Measurements from ENCODE around the gene GPLD1.
A peak's percentile ranks its signal among the peaks of the same experiment; 100 is the strongest.

The GPLD1 gene

DNA sequence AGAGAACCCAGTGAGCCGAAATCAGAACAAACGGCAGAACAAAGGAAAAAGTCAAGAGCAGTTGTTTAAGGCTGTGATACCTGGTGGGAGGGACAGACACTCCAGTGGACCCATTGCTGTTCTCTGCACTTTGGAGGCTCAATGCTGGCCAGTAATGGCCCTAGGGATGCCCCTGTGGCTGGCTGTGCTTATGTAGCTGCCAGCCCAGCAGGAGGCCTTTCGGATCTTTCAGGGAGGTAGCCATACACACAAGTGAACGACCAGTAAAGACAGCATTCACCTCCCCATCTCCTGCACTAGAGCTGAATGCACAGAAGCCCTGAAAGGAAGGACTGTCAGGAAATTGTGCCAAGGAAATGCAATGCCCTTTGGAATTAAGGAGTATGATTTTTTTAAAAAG is 34.3 kb downstream of the GPLD1 start:
- DNase-seq (ENCODE audit: low read depth in 3 of 3): no peak

DNA sequence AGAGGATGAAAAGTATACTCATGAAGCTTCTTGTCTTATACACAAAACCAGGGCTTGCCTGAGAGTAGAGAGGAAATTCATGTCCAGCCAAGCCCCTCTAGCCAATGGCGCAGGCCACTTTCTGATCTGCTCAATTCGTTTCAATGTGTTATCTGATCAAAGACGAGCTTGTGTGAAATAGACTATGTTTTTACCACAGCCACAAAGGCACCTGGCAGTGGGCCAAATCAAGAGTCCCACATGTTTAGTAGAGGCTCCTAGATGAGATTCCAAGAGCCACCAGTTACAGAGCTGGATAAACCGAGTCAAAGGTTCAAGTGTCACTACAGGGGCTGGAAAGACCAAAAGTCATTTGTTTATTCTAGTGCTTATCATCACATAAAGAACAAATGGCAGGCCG is 34.9 kb downstream of the GPLD1 start:
- DNase-seq (ENCODE audit: low read depth in 3 of 3): no peak

DNA sequence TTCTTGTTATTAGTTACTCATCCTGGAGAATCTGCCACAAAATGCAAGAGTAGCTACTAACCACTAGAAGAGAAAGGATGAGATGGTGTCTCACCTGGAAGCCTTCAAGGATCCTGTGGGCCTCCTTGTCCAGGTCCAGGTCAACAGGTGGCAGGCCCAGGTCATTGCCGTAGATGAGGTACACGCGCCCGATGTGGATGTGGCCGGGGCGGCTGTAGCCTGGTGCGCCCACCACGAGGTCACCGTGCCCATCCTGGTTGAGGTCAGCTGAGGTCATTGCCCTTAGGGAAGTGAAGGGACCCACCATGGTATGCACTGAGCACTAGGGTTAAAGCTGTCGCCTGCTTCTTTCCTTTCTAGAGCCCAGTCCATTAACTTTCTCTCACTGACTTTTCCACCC is 35.5 kb downstream of the GPLD1 start:
- no peak for DNase-seq (ENCODE audit: low read depth in 3 of 3)

DNA sequence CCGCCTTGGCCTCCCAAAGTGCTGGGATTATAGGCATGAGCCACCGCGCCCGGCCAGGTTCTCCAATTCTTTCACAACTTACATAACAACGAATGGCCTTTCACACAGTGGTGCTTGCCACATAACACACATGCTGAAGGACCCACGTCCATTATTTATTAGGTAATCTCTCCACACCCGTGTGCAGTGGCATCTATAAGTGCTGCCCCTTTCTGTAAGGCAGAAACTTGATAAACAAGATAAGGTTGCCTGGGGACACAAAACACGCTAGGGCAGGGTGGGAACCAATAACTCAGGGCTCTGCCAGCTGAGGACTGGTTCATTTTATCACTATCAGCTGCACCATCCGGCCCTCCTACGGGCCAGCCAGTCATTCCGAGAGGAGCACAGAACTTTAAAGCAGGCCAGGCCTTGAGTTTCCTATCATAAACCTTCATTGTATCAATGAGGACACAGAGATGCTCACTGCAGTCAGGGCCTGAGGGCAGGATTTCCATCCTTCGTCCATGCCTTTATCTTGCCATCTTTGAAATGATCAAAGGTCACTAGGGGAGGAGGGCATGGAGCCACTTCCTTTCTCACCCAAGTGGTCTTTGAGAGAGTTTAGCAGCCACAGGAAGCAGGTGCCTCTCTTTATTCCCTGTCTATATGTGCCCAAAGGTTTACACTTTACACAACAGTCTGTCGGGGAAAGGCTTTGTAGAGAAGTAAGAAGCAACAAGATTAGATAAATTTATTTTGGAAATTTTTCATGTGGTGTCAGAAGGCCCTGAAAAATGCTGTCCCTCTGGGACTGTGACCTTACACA is 37.6 kb downstream of the GPLD1 start:
- DNase-seq (ENCODE audit: low read depth in 3 of 3): no peak

DNA sequence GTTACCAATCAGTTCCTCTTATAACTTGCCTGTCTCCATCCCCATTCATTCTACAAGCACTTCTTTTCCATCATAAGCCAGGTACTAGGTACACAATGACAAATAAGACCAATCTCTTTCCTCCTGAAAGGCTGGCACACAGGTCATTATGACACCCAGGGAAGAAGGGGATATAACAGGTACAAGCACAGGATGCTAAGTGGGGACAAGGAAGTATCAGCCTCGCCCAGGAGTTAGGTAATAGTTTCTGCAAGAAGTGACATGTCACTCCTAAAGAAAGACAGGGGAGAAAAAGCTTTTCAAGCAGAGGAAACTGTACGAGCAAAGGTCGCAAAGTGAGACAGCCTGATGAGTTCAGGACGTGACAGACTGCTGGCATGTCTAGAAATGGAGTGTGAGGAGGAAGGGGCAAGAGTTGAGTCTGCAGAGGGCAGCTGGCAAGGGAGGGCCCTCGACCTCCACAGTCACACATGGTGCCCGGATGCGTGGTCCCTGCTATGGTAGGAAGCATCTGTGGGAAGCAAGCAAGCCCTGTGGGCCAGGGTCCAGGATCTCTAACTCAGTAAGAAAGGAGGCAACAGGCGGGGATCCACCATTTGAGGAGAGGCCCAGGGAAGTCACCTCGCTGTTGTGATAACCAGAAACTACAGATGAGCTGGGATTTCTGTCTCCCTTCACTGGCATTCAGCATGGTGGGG is 40.4 kb downstream of the GPLD1 start:
- no peak for DNase-seq (ENCODE audit: low read depth in 3 of 3)

DNA sequence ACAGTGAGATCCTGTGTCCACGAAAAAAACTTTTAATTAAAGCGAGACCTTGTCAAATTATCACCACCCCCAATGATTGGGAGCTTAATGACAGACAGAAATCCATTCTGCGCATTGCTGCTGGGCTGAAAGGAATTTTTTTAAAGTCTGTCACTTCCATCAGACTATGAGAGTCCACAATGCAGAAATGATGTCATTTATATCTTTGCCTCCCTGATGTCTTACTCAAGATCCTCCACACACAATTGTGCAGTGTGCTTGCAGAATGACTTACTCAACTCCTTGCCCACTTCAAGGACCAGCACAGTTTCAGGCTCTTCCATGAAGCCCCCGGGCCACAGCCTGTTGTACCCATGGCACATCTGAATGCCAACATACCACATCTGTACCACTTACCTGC is 41.0 kb downstream of the GPLD1 start:
- no peak for DNase-seq (ENCODE audit: low read depth in 3 of 3)

DNA sequence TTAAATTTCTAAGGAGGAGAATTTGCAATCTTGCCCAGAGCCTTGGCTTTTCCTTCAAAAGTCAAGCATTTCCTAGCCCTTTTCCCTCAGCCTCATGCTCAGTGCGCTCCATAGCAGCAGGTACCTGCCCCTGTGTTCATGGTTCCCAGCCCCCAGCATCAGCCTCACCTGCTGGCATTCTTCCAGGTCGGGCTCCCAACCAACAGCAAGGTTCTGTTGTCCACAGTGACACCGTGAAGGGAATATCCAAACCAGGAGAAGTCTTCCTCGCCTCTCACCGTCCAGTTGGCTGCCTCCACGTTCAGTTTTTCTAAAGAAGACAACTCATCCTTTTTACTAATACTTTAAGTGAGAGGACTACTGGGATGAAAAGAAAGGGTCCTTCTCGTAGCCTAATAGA is 42.7 kb downstream of the GPLD1 start:
- DNase-seq (ENCODE audit: low read depth in 3 of 3): no peak

DNA sequence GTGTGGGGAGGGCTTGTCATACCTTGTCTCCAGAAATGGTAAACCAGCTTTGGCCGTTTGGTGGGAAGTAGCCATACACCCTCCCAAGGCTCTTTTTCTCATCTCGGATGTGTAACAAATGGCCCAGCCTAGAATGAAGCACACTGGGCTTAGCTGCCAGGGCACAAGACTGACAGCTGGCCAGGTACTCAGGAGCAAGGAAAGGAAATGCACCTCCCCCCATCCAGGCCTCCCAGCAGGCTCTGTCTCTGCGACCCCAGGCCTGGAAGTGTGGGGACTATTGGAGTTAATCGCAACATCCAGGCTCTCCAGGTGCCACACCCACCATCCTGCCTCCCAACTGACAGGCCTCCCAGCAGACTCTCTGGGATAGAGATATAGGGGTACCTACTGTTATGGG is 43.7 kb downstream of the GPLD1 start:
- DNase-seq (ENCODE audit: low read depth in 3 of 3): no peak

DNA sequence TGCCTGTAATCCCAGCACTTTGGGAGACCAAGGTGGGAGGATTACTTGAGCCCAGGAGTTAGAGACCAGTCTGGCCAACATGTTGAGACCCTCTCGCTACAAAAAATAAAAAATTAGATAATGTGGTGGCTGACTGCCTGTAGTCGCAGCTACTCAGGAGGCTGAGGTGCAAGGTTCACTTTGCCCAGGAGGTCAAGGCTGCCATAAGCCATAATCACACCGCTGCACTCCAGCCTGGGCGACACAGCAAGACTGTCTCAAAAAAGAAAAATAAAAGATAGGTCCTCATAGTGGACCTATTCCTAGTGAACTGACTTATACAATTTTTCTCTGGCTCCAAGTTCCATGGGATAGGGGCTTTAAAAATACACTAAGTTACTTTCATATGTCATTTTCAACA is 44.8 kb downstream of the GPLD1 start:
- DNase-seq (ENCODE audit: low read depth in 3 of 3): no peak

DNA sequence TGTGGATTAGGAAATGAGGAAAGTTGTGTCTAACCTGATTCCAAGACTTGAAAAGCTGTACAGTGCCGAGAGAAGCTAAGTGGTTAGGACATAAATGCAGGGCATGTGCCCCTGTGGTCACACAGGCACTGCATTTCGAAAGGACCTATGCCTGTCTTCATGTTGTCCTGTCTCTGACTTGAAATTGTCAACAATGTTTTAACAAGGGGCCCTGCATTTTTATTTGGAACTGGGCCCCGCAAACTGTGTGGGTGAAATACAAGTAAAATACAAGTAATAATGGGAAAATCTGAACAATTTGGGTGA is 47.8 kb downstream of the GPLD1 start:
- no peak for DNase-seq (ENCODE audit: low read depth in 3 of 3)

DNA sequence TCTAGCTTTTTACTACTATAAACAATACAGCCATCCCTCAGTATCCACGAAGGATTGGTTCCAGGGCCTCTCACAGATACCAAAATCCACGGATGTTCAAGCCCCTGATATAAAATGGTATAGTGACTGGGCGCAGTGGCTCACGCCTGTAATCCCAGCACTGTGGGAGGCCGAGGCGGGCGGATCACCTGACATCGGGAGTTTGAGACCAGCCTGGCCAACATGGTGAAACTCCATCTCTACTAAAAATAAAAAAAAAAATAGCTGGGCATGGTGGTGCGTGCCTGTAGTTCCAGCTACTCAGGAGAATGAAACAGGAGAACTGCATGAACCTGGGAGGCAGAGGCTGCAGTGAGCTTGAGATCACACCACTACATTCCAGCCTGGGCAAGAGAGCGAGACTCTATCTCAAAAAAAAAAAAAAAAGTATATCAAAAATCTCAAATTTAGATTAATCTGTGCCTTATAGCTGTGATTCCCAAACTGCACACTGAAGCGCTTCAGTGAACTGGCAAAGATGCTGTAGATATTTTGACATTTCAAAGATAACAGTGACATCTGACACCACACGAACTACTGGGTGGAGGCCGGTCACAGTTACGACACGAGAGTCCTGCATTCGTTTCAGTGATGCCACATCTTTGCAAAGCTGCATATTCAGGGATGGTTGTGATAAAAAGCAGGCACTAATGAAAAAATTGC is 48.3 kb downstream of the GPLD1 start:
- no peak for DNase-seq (ENCODE audit: low read depth in 3 of 3)

DNA sequence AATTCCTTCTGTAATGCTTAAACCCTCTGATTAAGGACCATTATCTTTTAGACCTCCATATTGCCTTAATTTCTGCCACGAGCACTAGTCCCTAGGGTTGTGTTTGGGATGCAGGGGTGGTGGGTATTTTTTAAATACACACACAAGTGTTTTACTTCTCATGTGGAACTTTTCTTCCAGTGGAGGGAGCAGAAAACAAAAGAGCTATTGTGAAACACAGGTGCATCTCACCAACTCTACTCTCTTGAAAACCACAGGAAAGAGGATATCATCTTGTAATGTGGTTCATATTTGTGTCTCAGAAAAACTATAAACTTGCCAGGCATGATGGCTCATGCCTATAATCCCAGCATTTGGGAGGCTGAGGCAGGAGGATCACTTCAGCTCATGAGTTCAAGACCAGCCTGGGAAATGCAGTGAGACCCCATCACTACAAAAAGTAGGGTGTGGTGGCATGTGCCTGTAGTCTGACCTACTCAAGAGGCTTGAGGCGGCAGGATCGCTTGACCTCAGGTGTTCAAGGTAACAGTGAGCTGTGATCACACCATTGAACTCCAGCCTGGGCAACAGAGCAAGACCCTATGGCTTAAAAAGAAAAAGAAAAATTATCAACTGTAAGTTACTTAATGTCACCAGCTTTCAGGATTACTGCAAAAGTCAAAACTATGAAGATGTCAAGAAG is 49.4 kb downstream of the GPLD1 start:
- DNase-seq (ENCODE audit: low read depth in 3 of 3): no peak

DNA sequence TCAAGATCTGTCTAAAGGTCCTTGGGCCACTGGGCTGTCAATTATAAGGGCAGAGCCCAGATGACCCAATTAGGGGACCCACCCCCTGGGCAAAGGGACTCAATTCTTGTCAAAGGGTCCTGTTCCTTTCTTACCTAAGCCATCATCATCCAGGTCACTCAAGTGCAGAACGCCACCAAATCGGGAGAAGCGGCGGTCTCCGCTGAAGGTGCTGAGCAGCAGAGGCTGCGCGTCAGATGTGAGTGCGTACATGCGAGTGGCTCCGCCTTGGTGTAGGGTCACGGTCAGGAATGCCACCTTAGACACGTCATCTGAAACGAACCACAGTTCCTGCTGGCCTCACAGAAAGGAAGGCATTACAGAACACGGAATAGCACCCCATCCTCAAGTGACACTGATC is 52.4 kb downstream of the GPLD1 start:
- DNase-seq (ENCODE audit: low read depth in 3 of 3): no peak

DNA sequence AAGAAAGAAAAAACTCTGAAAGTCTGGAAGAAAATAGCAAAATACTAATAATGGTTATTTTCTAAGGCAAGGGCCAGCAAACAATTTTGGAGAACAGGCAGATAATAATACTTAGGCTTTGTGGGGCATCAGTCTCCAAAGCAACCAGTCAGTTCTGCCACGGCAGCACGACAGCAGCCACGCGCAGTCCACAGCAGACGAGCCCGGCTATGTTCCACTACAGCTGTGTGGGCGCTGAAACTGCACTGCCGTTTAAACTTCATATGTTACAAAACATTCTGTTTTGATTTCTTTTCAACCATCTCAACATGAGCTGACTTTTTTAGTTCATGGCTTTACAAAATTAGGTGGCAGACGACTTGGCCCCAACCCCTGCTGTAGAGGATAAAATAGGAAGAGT is 56.8 kb downstream of the GPLD1 start:
- no peak for DNase-seq (ENCODE audit: low read depth in 3 of 3)

DNA sequence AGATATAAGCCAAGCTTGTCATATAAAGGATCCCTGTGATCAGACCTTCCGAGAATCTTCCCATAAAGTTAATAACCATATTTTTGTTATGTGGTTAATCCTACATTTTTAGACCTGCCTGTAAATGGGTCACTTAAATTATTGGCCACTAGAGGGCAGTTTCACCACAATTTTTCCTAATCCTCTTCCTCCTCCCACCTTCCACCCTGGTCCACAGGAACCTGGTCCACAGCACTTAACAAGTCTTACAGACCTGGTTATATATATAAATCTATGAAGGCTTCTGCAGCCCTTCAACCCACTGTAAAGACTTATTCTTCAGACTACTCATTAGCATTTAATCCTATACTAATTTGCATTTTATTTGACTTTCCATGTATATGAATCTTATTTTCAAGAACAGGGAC is 58.3 kb downstream of the GPLD1 start:
- peak in 2 of 3 donors; percentile 11 to 19 for DNase-seq (ENCODE audit: low read depth in 3 of 3)

DNA sequence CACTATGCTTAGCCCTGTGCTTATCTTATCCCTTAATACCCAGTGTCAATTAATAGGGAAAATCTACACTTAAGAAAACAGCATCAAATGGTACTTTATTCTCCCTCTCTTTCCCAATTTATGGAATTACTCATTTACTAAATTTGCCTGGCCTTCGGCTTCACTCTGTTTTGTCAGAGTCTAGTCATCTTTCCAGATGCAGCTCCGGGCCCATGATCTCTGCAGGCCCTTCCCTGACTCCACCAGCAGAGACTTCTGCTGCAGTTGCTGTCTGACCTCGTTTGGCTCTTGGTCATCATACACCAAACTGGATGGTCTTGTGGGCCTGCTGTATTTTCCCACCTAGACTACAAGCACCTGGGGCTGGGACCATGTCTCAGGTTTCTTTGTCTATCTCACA is 59.3 kb downstream of the GPLD1 start:
- DNase-seq (ENCODE audit: low read depth in 3 of 3): no peak

DNA sequence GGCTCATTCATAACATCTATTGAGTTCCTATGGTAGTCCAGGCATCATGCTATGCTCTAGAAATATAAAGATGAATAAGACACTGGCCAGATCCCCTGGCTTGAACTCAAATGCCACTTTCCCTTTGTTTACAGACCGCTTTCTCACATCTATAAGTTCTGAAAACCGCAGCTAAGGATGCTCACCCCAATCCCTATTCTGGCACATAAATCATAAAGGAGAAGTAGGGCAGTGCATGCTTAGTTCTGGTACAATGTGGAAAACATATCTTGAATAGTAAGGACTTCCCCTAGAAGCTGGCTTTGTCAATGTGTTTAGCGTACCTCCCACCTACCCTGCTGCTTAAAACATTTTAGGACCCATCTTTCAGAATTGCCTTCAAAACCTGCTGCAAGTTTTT is 60.2 kb downstream of the GPLD1 start:
- DNase-seq (ENCODE audit: low read depth in 3 of 3): no peak

DNA sequence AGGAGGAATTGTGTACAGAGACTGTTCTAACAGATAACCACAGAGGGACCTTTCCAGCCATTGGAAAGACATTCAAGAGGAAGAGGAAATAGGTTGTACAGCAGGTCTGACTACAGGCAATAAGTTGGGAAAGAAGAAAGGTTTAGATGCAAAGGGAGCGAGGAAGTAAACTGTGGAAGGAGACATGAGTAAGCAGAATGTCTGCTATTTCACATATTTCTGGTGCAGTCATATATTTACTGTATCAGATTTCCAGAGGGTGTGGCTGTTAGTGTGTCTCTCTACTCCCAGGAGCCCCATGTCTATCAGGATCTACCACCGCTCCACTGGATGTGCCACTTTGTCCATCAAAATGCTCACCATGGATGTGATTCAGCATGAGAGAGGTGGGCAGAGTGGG is 60.8 kb downstream of the GPLD1 start:
- no peak for DNase-seq (ENCODE audit: low read depth in 3 of 3)

DNA sequence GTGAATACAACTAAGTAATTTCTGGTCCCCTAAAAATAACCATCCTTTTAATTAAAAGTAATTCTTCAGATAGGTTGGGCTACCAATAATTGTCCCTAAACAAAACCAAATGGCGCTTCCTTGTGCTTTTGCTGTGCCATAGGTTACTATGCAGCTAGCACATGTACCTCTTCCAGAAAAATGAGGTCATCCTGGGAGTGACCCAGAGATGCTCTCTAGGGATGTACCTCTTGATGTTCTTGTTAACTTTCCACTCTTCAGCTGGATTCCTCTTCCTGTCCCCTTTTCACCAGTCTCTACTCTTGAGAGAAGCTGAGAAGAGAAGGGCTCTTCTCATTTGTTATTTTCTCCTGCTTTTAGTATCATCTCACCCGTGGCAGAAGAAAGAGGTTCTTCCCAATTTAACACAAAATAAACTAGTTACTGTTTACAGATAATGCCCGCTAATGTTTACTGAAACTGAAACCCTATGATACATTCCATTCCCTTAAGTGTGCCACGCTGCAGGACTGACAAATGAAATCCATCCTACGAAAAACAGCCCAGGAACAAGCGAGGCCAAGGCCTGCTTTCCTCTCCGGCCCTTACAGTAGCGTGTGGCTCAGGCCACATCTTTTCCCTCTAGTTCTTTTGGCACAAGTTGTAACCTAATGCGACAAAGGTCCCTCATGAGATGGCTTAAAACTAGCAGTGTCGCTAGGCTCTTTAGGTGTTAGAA is 62.5 kb downstream of the GPLD1 start:
- DNase-seq (ENCODE audit: low read depth in 3 of 3): no peak

DNA sequence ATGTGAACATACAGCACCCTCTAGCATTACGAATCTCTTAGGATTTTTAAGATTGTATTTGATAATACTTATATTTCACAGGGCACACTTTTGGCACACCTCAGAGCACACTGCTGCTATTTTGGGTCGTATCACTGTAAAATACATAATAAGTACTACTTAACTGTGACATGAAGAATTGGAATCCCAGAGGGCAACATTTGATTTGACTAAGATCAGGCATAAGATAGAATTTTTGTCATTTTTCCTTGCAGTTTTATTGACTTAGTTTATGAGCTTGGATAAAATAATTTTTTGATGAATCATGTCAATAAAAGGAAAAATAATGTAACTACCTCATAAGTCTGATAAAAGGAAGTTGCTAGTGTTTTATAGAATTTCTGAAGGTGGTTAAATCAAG is 64.3 kb downstream of the GPLD1 start:
- no peak for DNase-seq (ENCODE audit: low read depth in 3 of 3)

DNA sequence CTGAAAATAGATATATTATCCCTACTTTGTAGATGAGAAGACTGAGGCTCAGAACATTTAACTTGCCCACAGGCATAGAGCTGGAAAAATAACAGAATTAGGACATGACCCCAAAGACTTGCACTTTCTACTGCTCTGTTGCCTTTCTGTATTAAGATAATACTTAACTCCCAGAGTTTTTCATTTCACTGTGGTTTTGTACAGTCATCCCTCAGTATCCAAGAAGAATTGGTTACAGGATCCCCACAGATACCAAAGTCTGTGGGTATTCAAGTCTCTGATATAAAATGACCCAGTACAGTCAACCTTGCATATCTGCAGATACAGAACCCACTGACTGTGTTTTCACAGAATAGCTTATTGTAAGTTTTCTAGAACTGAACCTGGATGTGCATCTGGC is 69.9 kb downstream of the GPLD1 start:
- no peak for DNase-seq (ENCODE audit: low read depth in 3 of 3)

DNA sequence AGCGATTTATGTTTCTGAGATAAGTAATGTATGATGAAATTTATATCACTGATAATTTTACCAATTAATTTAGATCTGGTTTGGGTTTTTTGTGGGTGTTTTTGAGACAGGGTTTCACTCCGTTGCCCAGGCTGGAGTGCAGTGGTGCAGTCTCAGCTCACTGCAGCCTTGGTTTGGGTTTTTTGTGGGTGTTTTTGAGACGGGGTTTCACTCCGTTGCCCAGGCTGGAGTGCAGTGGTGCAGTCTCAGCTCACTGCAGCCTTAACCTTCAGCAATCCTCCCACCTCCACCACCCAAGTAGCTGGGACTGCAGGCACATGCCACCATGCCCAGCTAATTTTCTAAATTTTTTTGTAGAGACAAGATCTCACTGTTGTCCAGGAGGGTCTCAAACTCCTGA is 73.6 kb downstream of the GPLD1 start:
- DNase-seq (ENCODE audit: low read depth in 3 of 3): no peak
